Astrocyte of the hippocampus (primary cell): ENCODE measurements around the gene VIPR1.

ENCODE experiments used
- DNase-seq: peaks from one replicate; pipeline ENCODE4 v3.0.0; 2011; ENCODE audit warnings: low read depth, low spot score

Gene VIPR1, protein sequence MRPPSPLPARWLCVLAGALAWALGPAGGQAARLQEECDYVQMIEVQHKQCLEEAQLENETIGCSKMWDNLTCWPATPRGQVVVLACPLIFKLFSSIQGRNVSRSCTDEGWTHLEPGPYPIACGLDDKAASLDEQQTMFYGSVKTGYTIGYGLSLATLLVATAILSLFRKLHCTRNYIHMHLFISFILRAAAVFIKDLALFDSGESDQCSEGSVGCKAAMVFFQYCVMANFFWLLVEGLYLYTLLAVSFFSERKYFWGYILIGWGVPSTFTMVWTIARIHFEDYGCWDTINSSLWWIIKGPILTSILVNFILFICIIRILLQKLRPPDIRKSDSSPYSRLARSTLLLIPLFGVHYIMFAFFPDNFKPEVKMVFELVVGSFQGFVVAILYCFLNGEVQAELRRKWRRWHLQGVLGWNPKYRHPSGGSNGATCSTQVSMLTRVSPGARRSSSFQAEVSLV

DNA sequence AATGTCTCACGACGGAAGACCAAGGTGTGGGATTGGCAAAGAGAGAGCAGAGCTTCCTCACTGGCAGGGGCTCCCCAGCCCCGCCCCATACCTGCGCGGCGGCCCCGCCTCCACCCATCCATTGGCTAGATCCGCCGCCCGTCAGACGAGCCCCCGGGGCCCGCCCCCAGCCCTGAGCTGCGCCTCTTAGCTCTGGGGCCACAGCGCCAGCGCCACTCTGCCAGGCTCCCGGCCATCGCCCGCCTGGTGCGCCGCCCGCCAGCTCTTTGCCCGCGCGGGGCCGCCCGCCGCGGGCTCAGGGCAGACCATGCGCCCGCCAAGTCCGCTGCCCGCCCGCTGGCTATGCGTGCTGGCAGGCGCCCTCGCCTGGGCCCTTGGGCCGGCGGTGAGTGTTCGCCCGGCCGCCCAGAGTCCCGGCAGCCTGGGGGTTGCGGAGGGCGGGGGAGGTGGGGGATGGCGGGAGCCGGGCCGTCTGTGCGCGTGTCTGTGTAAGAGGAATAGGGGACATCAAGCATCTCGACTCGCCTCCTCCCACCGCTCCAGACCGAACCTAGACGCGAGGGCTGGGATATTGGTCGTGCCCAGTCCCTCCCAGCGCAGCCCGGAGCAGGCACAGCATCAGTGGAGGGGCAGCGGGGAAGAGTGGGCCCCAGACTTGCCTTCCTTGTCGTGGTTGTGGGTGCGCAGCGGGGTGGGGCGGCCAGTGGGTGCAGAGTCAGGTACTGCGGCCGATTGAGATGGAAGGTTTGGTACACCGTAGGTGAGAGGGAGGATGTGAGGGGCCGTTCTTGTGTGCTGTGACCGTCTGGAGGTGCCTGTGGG lies at the start of gene VIPR1:
VIPR1 (plus strand) TSS at position 215 of the 822 bp plus-strand sequence; CDS start at position 308, 93 bp downstream.
- peak; percentile 73 for DNase-seq

DNA sequence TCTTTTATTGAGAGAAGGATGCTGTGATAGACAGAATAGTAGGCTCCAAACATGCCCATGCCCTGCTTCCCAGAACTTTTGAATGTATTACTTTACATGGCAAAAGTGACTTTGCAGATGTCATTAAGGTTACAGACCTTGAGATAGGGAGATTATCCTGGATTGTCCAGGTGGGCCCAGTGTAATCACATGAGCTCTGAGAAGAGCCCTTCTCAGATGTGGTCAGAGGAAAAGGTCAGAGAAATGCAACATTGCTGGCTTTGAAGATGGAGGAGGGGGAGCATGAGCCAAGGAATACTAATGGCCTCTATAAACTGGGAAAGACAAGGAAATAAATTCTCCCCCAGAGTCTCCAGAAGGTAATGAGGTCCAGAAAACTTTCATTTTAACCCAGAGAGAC lies 46.2 kb upstream of the VIPR1 start:
- DNase-seq: no peak

DNA sequence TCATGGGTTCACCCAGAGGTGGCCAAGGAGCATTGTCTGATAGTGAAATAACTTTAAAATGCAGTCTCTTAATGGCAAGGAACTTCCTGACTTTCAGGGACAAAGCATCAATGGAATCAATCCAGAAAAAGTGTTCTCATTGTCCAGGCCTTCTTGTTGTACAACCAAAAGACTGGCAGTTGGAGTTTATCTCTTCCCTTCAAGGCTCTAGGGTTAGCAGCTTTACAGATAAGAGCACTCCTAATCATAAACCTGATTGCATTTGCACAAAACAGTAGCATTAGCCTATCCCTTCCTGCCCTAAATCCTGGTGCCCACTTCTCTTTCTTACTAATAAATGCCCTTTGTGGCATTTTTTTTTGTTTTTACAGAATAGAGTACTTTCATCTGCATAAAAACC lies 43.3 kb upstream of the VIPR1 start:
- no peak for DNase-seq

DNA sequence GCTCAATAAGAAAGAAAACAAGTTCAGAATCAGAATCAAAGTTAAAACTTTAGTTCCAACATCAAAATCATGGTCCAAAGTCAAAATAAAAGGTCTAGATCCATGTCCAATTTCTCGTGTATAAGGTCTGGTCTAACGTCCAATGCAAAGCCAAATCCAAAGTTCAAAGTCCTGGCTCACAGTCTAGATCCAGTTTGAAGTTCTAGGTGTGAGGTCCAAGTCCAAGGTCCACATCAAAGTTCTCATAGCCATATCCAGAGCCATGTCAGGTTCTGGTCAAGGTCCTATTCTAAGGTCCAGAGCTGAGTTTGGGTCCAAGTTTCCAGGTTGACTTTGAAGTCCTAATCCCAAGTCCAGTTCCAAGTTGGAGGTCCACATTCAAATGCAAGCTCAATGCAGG lies 40.7 kb upstream of the VIPR1 start:
- no peak for DNase-seq

DNA sequence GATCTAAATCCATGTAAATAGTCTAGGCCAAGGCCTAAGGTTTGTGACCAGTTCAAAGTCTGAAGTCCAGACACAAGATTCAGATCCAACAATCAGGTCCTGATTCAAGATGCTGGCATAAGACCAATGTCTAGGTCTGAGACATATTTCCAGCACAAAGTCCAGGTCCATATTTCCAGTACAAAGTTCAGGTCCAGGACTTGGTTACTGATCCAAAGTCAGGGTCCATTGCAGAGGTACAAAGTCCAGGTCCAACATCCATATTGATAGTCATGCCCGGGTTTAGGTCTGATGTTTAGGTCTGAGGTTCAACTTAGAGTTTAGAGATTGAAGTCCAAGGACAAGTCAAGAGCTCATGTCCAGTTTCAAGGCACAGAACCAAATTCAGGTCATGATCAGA lies 39.4 kb upstream of the VIPR1 start:
- no peak for DNase-seq

DNA sequence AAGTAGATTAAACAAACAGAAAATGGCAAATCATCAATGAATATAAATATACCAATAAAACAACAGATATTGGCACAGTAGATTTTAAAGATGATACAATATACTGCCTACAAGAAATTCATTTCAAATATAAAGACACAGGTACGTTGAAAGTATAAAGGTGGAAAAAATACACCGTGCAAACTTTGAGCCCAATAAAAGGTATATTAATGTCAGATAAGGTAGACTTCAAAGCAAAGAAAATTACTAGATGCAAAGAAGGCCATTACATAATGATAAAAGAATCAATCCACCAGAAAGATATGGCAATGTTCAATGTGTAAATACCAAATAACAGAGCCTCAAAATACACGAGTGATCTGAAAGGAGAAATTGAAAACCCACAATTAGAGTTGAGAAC lies 34.3 kb upstream of the VIPR1 start:
- no peak for DNase-seq

DNA sequence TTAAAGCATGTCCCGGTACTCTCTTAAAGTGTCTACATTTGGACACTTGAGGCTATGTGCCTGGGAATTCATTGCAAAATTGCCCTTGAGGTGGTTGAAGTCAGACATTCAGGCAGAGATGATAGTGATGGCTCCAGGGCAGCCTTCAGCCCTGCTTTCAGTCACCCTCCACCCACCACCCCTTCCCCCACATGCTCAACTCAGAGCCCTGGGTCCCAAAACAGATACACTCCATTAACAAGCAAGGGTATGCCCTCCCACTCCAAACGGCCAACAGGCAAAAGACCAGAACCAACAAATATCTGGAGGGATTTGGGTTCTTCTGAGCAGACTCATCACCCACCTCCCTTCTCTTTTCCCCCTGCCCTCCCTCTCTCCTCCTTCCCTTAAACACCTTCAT lies 29.9 kb upstream of the VIPR1 start:
- no peak for DNase-seq

DNA sequence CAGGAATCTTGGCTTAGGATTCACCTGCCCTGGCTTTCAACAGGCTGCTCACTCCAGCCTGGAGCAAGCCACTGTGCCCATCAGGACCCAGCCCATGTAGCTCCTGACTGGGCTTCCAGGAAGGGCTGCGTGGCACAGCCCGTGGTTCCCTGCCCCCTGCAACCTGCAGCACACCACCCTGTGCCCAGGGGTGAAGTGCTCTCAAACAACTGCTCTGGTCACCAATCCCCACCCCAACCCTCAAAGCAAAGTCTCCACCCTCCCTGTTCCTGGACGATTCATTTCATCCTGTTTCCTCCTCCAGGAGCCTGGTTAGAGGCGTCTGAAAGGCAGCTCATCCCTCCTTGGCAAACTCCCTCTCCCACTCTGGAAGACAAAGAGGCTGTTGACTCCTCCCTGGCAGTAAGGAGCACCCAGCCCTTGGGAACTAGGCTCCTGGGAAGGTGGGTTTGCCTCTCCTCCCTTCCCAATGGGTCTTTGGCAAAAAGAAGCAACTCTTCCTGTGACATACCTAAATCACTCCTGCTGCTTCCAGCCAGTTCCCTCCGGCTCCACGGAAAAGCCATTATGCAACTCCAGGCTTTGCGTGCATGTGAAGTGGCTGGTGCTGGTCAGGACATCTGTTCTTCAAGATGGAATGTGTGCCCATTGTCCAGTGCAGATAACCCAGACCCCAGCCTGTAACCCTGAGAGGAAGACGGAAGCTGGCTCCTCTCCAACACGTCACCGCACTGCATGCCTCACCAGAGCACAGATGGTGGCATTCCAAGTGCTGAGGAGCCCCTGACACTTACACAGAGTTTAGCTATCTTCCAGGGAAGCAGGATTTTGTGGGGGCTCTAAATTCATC lies 29.1 kb upstream of the VIPR1 start:
- DNase-seq: no peak

DNA sequence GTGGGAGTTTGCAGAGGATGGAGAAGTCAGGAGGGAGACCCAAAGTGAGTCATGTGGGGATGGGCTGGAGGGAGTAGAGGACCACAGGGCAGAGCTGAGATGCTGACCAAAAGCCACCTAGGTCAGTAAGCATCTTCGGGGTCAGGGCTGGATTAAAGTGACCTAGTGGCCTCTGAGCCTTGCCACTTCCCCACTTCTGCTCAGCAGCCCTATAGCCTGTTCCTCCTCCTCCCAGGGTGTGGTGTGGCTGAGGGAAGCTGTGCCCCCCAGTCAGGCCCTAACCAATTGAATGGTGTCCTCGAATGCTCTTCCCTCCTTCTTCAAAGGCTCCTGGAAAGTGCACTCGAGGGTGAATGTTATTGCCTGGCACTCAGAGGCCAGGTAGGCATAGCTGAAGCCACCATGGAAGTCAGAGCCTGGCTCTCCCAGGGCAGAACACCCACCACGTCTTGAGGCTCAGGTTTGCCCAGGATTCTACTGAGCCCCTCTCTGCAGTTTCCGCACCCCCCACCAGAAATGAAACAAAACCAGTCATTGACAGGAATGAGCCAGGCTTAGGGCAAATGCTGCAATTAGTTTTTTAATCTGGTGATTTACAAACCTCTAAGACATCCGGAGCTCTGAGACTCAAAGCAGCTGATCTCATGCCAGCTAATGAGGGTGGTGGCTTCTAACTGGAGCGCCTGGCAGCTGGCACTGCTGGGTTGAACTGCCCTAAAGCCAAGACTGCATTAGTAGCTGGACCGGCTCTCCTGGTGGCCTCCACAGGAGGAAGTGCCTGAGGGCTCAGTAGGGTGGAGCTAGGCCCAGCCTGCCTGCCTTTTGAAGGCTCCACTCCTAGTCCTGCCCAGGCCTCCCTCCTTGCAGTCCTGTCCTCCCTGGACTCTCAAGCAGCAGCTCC lies 26.0 kb upstream of the VIPR1 start:
- no peak for DNase-seq

DNA sequence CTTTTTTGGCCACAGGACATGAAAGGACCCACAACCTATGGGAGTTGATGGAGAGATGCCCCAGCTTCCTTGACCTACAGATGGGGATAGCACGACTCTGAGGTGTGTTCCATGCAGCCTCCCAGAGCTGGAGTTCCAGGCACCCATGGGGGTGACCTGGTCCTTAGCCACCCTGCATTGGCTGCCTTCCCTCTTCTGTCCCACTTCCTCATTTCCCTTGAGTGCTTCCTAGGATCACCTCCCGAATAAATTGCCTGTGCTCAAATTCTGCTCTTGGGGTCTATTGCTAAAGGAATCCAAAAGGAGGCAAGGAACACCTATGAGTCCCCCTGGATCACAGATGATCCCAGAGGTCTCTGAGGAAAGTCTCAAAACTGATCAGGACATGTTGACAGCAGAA lies 24.7 kb upstream of the VIPR1 start:
- DNase-seq: no peak

DNA sequence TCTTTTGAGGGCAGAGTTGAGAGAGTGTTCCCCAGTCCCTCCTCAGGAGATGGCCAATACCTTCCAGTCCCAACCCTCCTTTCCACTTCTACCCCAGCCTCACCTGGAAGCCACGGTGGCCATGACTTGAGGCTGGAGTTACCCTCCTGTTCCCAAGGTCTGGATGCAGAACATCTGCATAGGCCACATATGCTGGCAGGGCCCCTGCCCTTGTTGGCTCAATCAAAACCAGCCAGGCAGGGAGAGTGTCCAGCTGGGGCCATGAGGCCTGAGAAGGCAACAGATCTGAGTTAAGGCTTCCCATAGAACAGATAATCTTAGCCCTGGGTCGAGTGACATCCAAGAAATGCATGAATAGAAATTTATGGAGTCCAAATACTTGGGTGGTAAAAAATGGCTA lies 23.6 kb upstream of the VIPR1 start:
- DNase-seq: no peak

DNA sequence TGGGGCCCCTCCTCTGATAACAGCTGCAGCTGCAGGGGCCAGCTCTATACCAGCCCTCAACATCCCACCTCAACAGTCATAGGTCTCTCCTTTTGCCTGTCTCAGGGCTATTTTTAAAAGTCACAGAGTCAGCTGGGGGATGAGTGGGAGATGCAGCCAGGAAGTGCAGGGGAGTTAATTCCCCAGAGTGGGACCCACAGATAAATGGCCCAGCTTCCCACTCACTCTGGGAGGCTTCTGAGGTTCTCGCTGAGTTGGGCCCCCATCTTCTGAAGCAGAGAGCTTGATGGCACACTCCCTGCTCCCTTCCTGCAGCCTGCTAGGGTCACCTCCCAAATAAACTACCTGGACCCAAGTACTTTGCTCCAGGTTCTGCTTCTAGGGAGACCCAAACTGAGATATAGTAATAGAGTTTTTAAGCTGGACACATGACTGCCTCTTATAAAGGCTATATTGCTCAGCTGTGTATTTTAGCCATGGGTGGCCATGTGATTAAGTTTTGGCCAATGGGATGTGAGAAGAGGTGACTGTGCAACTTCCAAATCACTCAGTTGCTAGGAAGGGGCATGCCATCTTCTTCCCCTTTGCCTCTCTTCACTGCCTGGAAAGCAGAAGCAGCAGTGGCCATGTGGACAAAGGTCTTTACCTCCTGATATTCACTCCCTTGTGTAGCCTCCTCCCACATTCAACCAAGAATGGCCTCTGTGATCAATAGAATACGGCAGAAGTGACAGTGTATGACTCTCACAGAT lies 15.5 kb upstream of the VIPR1 start:
- DNase-seq: no peak

DNA sequence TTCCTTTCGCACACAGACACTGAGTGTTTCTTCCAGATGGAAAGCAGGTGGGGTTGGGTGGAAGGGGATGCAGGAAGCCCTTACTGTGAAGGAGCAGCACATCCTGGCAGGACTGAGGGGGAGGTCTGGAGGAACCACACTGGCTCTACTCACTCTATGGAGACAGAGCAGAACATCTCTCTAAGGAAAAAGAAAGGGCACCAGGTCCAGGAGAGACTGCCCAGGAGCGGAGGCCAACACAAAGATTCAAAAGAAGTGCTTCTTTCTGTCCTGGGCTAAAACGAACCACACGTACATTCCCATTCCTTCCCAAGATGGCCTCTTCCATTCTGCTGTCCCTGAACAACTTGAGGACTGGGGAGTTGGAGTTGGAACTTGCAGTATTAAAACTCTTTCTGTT lies 13.8 kb upstream of the VIPR1 start:
- no peak for DNase-seq

DNA sequence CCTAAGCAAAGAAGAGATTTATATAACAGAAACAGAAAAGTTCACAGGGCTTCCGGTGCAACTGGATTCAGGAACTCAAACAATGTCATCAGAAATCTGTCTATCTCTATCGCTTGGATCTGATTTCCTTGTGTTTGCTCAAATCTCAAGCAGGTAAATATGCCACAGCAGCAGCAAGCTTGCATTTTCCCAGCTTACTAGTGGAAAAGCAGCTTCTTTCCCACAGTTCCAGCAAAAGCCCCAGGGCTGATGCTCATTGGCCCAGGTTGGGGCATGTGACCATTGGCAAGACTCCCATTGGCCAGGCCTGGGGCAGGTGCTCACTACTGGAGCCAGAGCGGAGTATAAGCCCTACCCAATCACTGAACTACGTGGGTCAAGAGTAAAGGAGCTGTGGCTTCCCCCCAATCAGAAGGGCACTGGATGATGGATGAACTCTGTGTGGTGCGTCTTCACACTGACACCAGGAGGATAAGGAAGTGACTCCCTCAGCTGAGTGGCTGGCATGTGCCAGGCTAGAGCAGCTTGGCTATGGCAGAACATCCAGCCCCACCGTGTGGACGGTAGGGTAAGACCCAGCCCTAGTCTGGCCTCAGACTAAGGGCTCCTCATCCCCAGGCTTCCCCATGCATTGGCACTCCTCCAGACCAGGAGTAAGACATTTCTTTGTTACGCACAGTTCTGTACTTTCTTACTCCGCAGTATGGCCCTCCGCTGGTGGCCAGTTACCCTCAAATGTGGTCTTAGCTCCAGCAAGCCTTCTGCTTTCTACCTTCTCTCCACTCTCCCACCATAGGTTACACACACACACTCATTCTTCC lies 13.1 kb upstream of the VIPR1 start:
- no peak for DNase-seq

DNA sequence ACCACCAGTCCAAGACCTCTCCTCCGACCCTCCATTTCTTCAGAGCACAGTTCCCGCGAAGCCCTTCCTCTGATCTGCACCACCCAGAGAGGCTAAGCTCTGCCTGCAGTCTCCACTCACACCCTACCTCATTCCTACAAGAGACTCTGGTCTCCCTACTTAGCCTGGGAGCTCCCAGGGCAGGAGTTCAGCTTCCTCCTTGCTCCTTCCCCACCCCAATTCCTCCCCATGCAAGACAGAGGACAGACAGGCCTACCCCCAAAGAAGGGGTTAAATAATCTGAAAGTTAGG lies 12.6 kb upstream of the VIPR1 start:
- no peak for DNase-seq

DNA sequence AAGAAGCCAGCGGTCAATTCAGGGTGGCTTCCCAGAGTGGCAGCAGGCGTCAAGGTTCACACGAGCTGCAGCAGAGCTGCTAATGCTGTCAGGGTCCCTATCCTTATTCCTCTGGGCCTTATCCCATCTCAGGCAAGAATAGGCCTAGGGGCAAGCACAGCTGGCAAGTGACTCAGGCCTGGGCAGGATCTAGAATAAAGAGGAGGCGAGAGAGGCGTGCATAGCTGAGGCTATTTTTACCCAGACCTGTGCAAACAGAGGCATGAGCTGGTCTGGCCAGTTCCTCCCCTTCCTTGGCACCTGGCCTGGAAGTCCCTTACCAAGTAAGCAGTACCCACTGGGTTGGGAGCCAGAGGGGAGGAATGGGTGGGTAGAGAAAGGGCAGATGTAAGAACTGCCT lies 12.2 kb upstream of the VIPR1 start:
- DNase-seq: peak; percentile 61

DNA sequence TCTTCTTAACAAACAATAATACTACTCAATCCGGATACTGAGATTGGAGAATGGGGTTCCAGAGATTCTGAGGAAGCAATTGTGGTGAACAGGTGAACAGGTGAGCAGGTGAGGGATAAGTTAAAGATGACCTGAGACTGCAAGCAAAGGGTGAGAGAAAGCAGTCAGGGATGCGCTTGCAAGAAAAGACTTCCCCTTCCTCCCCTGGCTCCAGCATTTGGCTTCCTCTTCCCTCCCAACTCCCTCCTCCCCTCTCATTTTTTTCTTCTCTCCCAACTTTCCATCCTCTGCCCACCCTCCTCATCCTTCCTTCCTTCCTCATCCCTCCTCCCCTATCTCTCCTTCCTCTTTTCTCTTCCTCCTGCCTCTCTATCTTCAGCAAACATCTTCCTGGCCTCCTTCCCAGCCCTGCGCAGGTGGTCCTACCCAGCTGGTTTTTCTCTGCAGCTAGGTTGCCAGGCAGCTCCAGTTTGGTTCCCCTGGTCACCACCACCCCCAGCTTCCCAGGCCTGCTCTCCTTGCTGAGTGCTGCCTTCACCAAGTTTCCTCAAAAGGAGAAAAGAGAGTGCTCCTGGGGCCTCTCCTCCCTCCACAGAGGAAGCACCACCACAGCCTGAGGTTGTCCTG lies 10.4 kb upstream of the VIPR1 start:
- DNase-seq: no peak

DNA sequence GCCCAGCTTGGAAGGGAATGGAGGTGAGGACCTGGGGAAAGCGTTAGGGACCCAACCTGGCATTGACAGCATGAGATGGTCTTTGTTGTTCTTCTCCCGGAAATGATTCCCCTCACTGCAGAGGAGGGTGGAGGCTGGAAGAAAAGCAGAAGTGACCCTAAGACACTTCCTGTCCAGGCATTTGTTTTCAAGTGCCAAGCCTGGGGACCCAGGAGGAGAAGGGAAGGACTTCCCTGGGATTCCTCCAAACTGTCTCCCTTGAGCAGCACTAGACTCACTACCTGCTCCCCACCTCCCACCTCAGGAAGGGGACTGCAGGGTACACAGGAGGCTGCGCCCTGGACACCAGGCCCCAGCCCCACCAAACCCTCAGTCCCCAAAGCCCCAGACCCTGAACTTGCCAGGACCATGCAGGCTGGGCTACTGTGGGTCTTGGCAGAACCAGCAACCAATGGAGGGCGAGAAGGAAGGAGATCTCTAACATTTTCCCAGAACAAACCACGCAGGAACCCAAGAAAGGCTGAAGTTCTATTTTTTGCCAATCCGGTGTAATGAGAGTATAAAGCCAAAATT lies 9.8 kb upstream of the VIPR1 start:
- no peak for DNase-seq
